ENCODE data around the gene ZFR2.

DNA sequence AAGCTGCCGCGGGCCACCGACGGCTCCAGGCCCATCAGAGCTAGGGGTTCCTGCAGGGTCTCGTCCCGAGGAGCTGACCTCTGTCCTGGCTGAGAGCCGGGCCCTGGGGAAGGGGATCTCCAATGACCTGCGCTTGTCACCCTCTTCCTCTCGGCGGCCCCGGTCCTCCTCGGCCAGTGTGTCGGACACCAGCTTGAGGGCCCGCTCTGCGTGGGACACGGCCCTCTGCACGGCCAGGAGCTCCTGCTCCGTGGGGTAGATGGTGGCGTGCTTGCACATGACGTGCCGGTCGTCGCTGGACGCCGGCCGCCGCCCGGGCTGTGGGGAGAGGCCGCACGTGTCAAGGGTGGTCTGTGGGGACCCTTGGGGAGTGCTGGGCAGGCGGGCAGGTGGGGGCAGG, 49.9 kb downstream of the ZFR2 start:
- TF ChIP-seq, protein P1, sequence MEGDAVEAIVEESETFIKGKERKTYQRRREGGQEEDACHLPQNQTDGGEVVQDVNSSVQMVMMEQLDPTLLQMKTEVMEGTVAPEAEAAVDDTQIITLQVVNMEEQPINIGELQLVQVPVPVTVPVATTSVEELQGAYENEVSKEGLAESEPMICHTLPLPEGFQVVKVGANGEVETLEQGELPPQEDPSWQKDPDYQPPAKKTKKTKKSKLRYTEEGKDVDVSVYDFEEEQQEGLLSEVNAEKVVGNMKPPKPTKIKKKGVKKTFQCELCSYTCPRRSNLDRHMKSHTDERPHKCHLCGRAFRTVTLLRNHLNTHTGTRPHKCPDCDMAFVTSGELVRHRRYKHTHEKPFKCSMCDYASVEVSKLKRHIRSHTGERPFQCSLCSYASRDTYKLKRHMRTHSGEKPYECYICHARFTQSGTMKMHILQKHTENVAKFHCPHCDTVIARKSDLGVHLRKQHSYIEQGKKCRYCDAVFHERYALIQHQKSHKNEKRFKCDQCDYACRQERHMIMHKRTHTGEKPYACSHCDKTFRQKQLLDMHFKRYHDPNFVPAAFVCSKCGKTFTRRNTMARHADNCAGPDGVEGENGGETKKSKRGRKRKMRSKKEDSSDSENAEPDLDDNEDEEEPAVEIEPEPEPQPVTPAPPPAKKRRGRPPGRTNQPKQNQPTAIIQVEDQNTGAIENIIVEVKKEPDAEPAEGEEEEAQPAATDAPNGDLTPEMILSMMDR (IDR thresholded peaks at IDR 0.05; ENCODE audit: low read depth, low read length) = no peak
- TF ChIP-seq MYC (IDR thresholded peaks at IDR 0.05; ENCODE audit: low read depth, low read length) = no peak

All from NB4 (cell line).